NT2/D1 (cell line): ENCODE results near the gene TNFRSF8.

ENCODE experiments used
- SUZ12 ChIP-seq: IDR thresholded peaks from 2 replicates; pipeline ENCODE4 v1.6.1; 2011; ENCODE audit not compliant: insufficient read length, insufficient read depth; ENCODE audit errors: extremely low read depth
- YY1 ChIP-seq: IDR thresholded peaks from 2 replicates; pipeline ENCODE4 v1.6.1; 2011; ENCODE audit not compliant: insufficient read length, insufficient read depth
- ZNF274 ChIP-seq: IDR thresholded peaks from 2 replicates; pipeline ENCODE4 v1.6.1; 2011; ENCODE audit warnings: mild to moderate bottlenecking, low read depth, low read length

DNA sequence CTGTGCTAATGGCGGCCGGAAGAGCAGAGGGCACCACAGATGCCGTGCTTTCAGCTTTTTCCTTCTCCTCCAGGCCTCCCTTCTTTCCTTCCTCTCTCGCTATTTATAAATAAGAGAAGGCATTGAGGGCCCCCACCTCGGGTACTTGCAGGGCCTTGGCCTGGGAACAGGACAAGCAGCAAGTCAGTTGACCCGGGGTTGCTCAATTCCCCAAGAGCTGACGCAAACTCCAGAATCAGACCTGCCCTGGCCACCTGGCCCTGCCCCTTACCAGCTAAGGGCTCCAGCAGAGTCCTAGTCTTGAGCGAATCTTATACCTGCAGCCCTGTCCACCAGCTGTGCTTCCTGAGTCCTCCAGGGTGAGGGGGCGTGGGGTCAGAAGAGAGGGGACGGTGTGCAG lies 117.2 kb downstream of the TNFRSF8 start:
- no peak for TF ChIP-seq SUZ12
- no peak for TF ChIP-seq ZNF274
- no peak for TF ChIP-seq YY1
